ENCODE data around the gene GIT2. TPM values are rescaled to one million over a fixed set of nuclear protein-coding genes. Genes with fewer than 3 reads are reported as not detected.
A peak's percentile ranks its signal among the peaks of the same experiment; 100 is the strongest.

The GIT2 gene
- total and polyA plus RNA-seq, 8 donors: 16.5 to 38.8 (median 30.0) TPM

DNA sequence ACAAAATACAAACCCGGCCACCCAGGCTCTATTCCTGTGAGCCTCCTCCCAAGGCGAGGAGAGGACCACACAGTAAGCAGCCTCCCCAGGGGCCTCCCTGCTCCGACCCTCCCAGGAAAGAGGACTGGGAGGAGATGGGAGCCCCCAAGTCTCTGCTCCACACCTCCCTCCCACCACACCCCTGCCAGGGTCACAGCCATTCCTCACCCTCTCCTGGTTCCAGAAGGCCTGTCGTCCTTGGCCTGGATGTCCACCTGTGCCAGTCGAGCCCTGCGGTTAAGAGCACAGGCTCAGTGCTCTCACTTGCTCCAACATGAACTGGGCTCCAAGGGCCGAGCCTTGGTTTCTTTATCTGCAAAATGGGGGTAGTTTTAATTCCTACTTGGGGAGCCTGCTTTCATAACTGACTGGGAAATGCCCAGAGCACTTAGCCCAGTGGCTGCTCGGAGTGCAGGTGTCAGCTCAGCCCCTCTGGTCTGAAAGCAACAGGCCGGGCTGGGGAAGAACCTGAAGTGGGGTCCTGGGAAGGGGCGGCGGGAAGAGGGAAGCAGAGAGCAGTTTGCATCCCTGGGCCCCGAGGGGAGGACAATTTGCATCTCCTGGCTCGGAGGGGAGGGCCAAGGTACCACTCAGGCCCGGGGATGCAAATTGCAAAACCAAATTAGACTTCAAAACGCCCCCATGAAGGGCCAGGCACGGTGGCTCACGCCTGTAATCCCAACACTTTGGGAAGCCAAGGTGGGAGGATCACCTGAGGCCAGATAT is 72.5 kb downstream of the GIT2 start:
- WGBS, 2 donors: 84 to 86% methylated on average over 17 of the region's 17 CpGs
- TF ChIP-seq, protein P1, sequence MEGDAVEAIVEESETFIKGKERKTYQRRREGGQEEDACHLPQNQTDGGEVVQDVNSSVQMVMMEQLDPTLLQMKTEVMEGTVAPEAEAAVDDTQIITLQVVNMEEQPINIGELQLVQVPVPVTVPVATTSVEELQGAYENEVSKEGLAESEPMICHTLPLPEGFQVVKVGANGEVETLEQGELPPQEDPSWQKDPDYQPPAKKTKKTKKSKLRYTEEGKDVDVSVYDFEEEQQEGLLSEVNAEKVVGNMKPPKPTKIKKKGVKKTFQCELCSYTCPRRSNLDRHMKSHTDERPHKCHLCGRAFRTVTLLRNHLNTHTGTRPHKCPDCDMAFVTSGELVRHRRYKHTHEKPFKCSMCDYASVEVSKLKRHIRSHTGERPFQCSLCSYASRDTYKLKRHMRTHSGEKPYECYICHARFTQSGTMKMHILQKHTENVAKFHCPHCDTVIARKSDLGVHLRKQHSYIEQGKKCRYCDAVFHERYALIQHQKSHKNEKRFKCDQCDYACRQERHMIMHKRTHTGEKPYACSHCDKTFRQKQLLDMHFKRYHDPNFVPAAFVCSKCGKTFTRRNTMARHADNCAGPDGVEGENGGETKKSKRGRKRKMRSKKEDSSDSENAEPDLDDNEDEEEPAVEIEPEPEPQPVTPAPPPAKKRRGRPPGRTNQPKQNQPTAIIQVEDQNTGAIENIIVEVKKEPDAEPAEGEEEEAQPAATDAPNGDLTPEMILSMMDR (IDR thresholded peaks at IDR 0.05): no peak
- peak in 1 of 6 donors; percentile 22 for DNase-seq

DNA sequence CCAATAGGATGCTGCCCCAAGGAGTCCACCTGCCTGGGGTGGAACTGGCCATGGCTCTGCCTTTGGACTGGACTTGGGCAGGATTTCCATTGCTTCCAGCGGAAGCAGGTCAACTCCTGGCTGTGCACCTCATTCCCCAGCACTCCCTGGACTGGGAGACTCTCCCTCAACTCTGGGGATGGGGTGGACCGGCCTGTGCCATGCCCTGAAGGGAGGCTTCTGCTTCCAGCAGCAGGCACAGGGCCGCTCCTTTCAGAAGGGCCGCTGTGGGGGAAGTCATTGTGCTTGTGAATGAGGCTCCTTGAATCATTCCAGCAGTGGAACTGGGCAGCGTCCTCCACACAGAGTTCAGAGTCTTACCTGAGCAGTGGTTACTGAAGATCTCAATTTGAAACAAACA is 73.1 kb downstream of the GIT2 start:
- Histone ChIP-seq H3K36me3 (peaks cover 0 to 12% (median 0%) of the 10 kb centered on the region in 3 donors), H3K4me1 (no peaks in the 10 kb centered on the region), H3K27ac (no peak overlapping the region), H3K9me3 (no peaks in the 10 kb centered on the region), H3K27me3 (no peaks in the 10 kb centered on the region), H3K4me3 (no peak overlapping the region)
- WGBS, 2 donors: 94 to 97% methylated on average over 5 of the region's 5 CpGs
- ATAC-seq (no peak), DNase-seq (no peak), FAIRE-seq (no peak)
- TF ChIP-seq, protein P1 (IDR thresholded peaks at IDR 0.05): no peak
- intact Hi-C loops (cut with DNase I): no loop called here

More for the DNA sequence above, 72.5 kb downstream of the GIT2 start:
- Histone ChIP-seq H3K4me1 (peaks cover 0 to under 1% (median 0%) of the 10 kb centered on the region in 3 donors), H3K9me3 (no peaks in the 10 kb centered on the region), H3K4me3 (no peak overlapping the region), H3K27me3 (no peaks in the 10 kb centered on the region), H3K27ac (no peak overlapping the region), H3K36me3 (peaks cover 0 to 7% (median 0%) of the 10 kb centered on the region in 3 donors)
- intact Hi-C loops (cut with DNase I): no loop called here
- no peak for FAIRE-seq
- no peak for ATAC-seq

DNA sequence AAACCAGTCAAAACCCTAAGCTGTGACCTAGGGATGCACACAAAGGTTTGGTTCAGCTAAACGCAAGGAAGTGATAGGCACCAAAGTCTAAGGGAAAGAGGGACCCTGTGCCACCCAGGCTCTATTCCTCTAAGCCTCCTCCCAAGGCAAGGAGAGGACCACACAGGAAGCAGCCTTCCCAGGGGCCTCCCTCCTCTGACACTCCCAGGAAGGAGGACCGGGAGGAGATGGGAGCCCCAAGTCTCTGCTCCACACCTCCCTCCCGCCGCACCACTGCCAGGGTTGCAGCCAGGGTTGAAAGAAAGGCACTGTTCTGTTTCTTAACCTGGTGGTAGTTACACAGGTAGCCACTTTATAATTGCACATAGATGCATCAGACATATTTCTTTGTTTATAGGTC is 74.2 kb downstream of the GIT2 start:
- H3K36me3 ChIP-seq: peaks cover 0 to 23% (median 3%) of the 10 kb centered on the region in 3 donors
- no peaks in the 10 kb centered on the region for H3K4me1 ChIP-seq
- no peaks in the 10 kb centered on the region for H3K9me3 ChIP-seq
- FAIRE-seq (no peak), ATAC-seq (no peak), DNase-seq (no peak)
- no peaks in the 10 kb centered on the region for H3K27me3 ChIP-seq
- WGBS, 2 donors: 83 to 86% methylated on average over 4 of the region's 4 CpGs
- TF ChIP-seq, protein P1 (IDR thresholded peaks at IDR 0.05): no peak
- H3K27ac ChIP-seq: no peak overlapping the region
- intact Hi-C loops (cut with DNase I): no loop called here
- H3K4me3 ChIP-seq: no peak overlapping the region

DNA sequence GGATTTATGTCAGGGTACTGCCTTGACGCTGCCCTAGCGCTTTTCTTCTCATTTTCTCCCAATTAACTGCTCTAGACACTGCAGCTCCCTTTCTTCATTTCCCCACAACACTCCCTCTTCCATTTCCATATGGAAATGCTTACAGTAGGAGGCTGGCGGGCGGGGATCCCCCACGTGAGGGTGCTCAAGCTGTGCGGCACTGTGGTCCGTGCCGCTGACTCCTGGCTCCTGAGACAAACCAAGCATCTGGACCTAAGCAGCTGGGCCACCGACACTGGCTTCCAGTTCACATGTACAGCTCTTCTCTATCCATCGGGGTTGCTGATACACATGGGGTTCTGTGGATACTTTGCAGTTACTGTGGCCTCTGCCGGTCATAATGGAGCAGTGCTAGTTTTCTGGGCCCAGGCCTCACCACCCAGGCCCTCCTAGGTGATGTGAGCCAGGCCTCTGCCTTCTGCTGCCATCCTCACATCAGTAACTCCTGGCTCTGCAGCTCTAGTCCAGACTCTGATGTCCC is 75.8 kb downstream of the GIT2 start:
- FAIRE-seq (no peak), ATAC-seq (no peak), DNase-seq (peak in 1 of 6 donors; percentile 35)
- 94 to 95% methylated on average over 11 of the region's 11 CpGs for WGBS, 2 donors
- H3K27me3 ChIP-seq: no peaks in the 10 kb centered on the region
- H3K27ac ChIP-seq: no peak overlapping the region
- peaks cover 0 to 34% (median 3%) of the 10 kb centered on the region in 3 donors for H3K36me3 ChIP-seq
- no peaks in the 10 kb centered on the region for H3K9me3 ChIP-seq
- intact Hi-C loops (cut with DNase I): no loop called here
- no peak overlapping the region for H3K4me3 ChIP-seq
- TF ChIP-seq, protein P1 (IDR thresholded peaks at IDR 0.05): no peak
- H3K4me1 ChIP-seq: peaks cover 0 to 6% (median under 1%) of the 10 kb centered on the region in 3 donors

DNA sequence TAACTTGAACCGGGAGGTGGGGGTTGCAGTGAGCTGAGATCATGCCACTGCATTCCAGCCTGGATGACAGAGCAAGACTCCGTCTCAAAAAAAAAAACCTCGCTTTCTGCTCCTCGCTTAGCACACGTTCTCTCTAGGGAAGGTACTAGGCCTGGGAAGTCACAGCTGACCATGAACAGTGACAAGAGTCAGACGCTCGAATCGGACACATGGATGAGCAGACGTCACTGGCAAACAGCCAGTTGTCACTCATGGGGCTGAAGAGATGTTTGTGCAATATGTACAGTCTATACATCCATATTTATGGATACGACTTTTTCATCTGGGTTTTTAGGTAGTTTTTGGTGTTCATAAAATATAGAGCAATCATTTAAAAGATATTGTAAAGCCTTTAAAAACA is 76.7 kb downstream of the GIT2 start:
- no peak overlapping the region for H3K4me3 ChIP-seq
- H3K36me3 ChIP-seq: peaks cover 0 to 34% (median 3%) of the 10 kb centered on the region in 3 donors
- DNase-seq (no peak), FAIRE-seq (no peak), ATAC-seq (no peak)
- intact Hi-C loops (cut with DNase I): no loop called here
- H3K9me3 ChIP-seq: no peaks in the 10 kb centered on the region
- TF ChIP-seq, protein P1 (IDR thresholded peaks at IDR 0.05): no peak
- WGBS, 2 donors: 78 to 79% methylated on average over 10 of the region's 10 CpGs
- H3K4me1 ChIP-seq: peaks cover 0 to 6% (median 4%) of the 10 kb centered on the region in 3 donors
- no peak overlapping the region for H3K27ac ChIP-seq
- H3K27me3 ChIP-seq: no peaks in the 10 kb centered on the region

Data from pancreas (tissue), 10 donors.